Chondrocyte (in vitro differentiated cells): ENCODE data around the gene ZNF423. TPM values are rescaled to one million over a fixed set of nuclear protein-coding genes. Genes with fewer than 3 reads are reported as not detected.

Experiments used
- DNase-seq: peaks from one replicate; pipeline ENCODE4 v3.0.0; 2021; ENCODE audit warnings: mixed read lengths, low spot score
- H3K27ac Mint-ChIP-seq: one replicate; pipeline ENCODE4 v1.8.0; 2021; ENCODE audit warnings: mild to moderate bottlenecking, moderate library complexity, mixed read lengths; ENCODE audit not compliant: unreplicated experiment
- H3K27me3 Mint-ChIP-seq: 2 replicates; pipeline ENCODE4 v1.8.0; 2021; ENCODE audit warnings: low read depth, mixed read lengths
- H3K36me3 Mint-ChIP-seq: 2 replicates; pipeline ENCODE4 v1.8.0; 2021; ENCODE audit warnings: low read depth, mixed read lengths
- H3K4me1 Mint-ChIP-seq: 2 replicates; pipeline ENCODE4 v1.8.0; 2021; ENCODE audit warnings: low read depth, mild to moderate bottlenecking, mixed read lengths
- H3K4me3 Mint-ChIP-seq: one replicate; pipeline ENCODE4 v1.8.0; 2021; ENCODE audit warnings: mild to moderate bottlenecking, moderate library complexity, mixed read lengths; ENCODE audit not compliant: unreplicated experiment
- H3K9me3 Mint-ChIP-seq: 2 replicates; pipeline ENCODE4 v1.8.0; 2021; ENCODE audit warnings: low read depth, mixed read lengths
- CTCF ChIP-seq: fragments of 200-600 bp; sonication (generic); IDR thresholded peaks from 2 replicates; pipeline ENCODE4 v1.5.0; 2021; ENCODE audit warnings: antibody characterized with exemption, mild to moderate bottlenecking, moderate library complexity
- total RNA-seq: library from RNA; stranded (reverse); gene quantifications from 3 replicates; pipeline ENCODE4 v1.2.1, GENCODE V29; 2021

Gene ZNF423
- total RNA-seq, 1 donor from 2014 or later = 4.7 TPM

- Mint-ChIP-seq H3K27me3 (no peaks in the 10 kb centered on the region), H3K9me3 (no peaks in the 10 kb centered on the region), H3K27ac (no peak overlapping the region), H3K4me1 (peaks cover 5% of the 10 kb centered on the region), H3K4me3 (no peak overlapping the region), H3K36me3 (no peaks in the 10 kb centered on the region)
- no peak for TF ChIP-seq CTCF
- DNase-seq = no peak
These were observed 11.3 kb upstream of the ZNF423 start for GRCh38 chr16:49867234-49867633.

- DNase-seq = no peak
- Mint-ChIP-seq H3K9me3 (no peaks in the 10 kb centered on the region), H3K36me3 (no peaks in the 10 kb centered on the region), H3K27me3 (no peaks in the 10 kb centered on the region), H3K4me1 (peaks cover 7% of the 10 kb centered on the region), H3K4me3 (no peak overlapping the region), H3K27ac (no peak overlapping the region)
- TF ChIP-seq CTCF = no peak
These were observed 10.7 kb upstream of the ZNF423 start for GRCh38 chr16:49866595-49867071.

GRCh38 chr16:49862694-49863093, 6.8 kb upstream of the ZNF423 start:
- H3K4me3 Mint-ChIP-seq = no peak overlapping the region
- peaks cover 16% of the 10 kb centered on the region for H3K4me1 Mint-ChIP-seq
- no peaks in the 10 kb centered on the region for H3K9me3 Mint-ChIP-seq
- no peak for TF ChIP-seq CTCF
- peaks cover 1% of the 10 kb centered on the region for H3K27me3 Mint-ChIP-seq
- no peak for DNase-seq
- H3K27ac Mint-ChIP-seq = no peak overlapping the region
- H3K36me3 Mint-ChIP-seq = no peaks in the 10 kb centered on the region

- peaks cover 1% of the 10 kb centered on the region for H3K27me3 Mint-ChIP-seq
- TF ChIP-seq CTCF = no peak
These were observed 5.4 kb upstream of the ZNF423 start for GRCh38 chr16:49861299-49861698.

GRCh38 chr16:49860593-49860992, 4.7 kb upstream of the ZNF423 start:
- TF ChIP-seq CTCF = no peak
- H3K27ac Mint-ChIP-seq = no peak overlapping the region
- H3K9me3 Mint-ChIP-seq = no peaks in the 10 kb centered on the region
- no peak for DNase-seq
- H3K27me3 Mint-ChIP-seq = peaks cover 1% of the 10 kb centered on the region
- no peak overlapping the region for H3K4me3 Mint-ChIP-seq
- no peaks in the 10 kb centered on the region for H3K36me3 Mint-ChIP-seq
- H3K4me1 Mint-ChIP-seq = peaks cover 20% of the 10 kb centered on the region

More at GRCh38 chr16:49861299-49861698, 5.4 kb upstream of the ZNF423 start:
- Mint-ChIP-seq H3K36me3 (no peaks in the 10 kb centered on the region), H3K27ac (no peak overlapping the region), H3K4me3 (no peak overlapping the region), H3K4me1 (peaks cover 20% of the 10 kb centered on the region), H3K9me3 (no peaks in the 10 kb centered on the region)
- DNase-seq = no peak
